Subcutaneous adipose tissue (tissue), 4 donors: ENCODE measurements around the gene ITPKB. TPM values are rescaled to one million over a fixed set of nuclear protein-coding genes. Genes with fewer than 3 reads are reported as not detected.

Experiments
- total RNA-seq, 4 donors: library from RNA; depleted of rRNA; stranded (reverse); fragments of >200 nt; gene quantifications; one replicate each; pipeline ENCODE4 v1.1.0, GENCODE V29; 2016
- TF ChIP-seq, protein P1 (sequence below): fragments of 450-650 bp; IDR thresholded peaks from one replicate; pipeline ENCODE4 v1.5.1; 2016; ENCODE audit warnings: low read depth, mild to moderate bottlenecking, control low read depth, antibody characterized with exemption, moderate library complexity

ITPKB gene
- total RNA-seq, 4 donors from 2014 or later, result 16.6 to 72.5 (median 28.1) TPM

DNA sequence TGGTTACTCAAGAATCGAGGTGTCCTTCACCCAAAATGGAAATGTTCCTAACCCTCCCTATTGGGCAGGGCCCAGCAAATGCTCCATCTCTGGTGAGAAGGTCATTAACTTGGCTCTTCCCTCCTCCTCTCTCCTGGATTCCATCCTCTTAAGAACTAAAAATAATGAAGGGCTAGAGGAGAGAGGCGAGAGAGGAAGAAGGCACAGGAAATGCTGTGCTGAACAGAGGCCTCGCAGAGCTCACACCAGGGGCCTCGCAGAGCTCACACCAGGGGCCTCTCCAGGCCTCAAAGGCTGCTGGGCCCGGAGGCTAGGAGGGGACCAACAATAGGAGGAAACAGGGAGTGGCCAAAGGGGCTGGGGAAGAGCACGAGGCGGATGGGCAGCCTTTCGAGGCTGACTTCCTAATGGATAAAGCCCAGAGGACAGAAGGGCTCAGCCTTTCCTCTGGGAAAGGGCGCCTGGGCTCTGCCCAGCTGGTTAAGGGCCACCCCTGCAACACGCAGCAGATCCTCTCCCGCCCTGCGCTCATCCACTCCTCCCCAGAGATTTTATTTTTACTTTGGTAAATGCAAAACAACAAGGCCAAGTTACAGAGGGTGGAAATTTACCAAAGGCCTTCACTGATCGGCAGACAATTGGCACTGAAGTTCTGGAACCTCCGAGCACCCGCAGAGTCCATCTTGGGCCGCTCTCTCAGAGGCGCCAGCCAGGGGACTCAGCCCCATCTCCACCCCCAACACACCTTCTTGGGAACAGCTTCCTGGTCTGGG lies 78.5 kb downstream of the ITPKB start:
- TF ChIP-seq, protein P1, sequence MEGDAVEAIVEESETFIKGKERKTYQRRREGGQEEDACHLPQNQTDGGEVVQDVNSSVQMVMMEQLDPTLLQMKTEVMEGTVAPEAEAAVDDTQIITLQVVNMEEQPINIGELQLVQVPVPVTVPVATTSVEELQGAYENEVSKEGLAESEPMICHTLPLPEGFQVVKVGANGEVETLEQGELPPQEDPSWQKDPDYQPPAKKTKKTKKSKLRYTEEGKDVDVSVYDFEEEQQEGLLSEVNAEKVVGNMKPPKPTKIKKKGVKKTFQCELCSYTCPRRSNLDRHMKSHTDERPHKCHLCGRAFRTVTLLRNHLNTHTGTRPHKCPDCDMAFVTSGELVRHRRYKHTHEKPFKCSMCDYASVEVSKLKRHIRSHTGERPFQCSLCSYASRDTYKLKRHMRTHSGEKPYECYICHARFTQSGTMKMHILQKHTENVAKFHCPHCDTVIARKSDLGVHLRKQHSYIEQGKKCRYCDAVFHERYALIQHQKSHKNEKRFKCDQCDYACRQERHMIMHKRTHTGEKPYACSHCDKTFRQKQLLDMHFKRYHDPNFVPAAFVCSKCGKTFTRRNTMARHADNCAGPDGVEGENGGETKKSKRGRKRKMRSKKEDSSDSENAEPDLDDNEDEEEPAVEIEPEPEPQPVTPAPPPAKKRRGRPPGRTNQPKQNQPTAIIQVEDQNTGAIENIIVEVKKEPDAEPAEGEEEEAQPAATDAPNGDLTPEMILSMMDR, result no peak

DNA sequence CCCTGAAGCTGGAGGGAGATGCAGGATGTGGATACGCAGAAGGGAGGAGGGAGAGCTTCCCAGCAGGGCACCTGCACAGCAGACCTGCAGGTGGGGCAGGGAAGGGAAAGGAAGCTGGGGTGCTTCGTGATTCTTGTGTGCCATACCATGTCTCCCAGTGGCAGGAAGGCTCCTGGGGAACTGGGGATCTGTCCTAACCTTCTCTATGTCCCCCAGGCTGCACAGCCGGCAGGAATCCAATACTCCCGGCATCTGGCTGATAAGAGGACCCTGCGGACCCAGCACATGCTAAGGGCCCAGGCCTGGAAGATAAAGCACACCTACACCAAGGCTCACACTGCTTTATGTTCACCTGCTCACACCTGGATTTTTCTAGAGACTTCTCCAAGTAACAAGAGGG lies 79.4 kb downstream of the ITPKB start:
- TF ChIP-seq, protein P1, result no peak

DNA sequence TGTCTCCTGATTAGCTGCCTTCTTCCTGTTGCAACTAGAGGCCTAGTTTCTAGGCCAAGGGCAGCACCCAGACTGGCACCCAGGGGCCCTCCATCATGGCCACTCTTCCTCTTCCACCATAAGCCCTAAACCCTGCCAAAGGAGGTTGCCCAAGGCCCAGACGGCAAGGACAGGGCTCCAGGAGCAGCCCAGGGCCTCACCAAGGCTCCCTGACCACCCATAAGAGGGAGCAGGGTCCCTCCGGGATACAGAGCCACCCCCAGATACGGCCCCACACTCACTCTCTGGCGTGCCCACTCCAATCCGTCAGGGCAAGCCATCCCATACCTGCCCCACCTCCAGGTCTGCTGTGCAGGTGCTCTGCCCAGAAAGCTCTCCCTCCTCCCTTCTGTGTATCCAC lies 79.9 kb downstream of the ITPKB start:
- TF ChIP-seq, protein P1, result no peak

DNA sequence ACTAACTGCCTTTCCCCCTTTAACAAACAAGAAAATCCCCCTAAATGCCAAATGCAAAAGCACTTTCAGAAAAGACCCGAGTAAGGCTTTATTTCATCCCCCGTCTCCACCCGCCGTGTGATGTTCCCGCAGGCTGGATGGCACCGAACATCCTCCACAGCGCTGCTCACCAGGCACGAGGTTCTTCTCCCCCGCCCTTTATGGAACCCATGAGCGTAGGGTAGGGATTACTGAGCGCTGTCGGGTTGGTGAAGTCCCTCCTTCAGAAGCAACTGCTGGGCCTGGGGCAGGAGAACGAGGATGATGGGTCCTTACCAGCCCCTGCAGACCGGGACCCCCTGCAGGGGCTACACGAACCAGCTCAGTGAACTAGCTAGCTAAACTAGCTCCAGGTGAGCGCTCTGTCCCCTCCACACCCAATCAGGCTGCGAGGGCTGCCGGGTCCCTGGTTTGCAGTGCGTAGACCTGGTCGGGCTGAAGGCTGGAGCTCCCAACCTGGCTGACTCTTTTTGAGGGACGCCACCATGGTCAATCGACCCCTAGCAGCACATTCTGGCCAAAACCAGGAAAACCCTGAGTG lies 80.4 kb downstream of the ITPKB start:
- TF ChIP-seq, protein P1, result no peak

DNA sequence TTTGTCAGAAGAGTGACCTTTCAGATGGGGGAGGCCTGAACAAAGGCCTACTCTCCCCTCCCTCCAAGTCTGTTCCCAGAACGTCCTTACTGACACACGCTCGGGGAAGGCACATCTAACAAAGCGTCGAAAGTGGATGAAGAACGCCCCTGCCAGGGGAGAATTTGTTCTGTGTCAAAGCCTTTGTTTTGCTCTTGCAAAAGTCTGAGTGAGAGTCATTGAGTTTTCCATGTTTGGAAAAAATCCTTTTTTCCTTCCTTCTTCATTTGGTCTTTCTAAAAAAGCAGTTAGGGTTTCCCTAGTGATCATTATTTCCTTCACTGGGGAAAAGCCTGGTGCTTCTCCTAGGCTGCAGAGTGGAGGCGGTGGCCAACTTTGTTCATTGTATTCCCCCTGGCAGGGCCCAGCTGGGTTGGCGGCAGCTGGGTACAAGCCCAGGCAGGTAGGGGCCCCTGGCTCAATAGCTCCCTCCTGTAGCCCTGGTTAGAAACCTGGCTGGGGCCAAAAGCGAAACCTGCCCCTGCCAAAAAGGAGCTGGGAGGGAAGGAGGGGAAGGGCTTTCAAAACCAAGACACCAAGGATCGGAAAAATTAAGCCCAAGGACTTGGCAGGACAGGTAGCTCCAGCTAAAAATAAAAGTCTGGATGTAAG lies 81.1 kb downstream of the ITPKB start:
- TF ChIP-seq, protein P1, result no peak

DNA sequence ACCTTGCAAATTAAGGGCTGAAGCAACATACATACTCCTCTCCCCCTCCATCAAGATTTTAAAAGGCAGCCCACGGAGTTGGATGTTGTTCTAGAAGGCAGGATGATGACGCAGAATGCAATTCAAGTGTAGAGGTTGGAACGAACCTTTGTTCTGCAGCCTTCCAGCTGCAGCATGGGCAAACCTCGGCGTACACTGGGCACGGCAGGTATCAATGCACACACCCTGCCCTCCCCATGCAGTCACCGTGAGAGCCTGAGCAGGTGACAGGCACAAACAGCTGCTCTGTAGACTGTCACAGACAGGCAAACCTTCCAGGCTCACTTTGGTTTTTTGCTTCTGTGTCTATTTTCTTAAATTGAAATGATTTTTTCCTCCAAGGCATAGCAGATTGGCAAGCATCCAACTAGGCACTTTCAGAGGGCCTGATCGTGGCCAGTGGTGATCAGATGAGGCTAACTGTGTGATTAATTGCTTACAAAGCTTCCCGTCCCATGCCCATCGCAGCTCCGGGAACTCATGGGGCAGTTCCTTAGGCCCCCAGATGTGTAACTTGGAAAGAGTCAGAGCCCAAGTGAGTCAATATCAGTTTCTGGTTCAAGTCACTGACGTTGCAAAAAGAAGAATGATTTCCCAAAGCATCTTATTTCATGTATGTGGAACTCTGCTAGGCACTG lies 82.3 kb downstream of the ITPKB start:
- TF ChIP-seq, protein P1, result no peak

DNA sequence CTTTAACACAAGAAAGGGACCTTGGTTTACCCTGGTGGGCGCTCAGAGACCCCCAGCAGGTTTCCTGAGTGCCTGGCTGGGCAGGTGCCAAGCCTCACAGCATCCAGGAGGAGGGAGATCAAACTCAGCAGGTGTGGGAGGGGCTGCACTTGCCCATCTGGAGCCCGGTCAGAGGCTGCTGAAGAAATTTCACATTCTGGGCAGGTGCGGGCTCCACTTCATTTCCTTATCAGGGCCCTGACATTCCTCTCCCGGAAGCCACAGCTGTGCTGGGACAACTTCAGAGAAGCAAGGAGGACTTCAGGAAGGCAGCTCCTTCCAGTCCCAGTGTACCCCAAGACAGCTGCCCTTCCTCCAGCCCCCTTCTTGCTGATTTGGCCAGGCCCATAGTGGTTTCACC lies 82.9 kb downstream of the ITPKB start:
- TF ChIP-seq, protein P1, result no peak
